HUES48 (cell line): ENCODE results near the gene CTSK.

Source experiments
- H3K27ac ChIP-seq: one replicate; pipeline ENCODE4 v1.7.0; 2013; ENCODE audit warnings: low read depth, low read length, inconsistent platforms
- H3K27me3 ChIP-seq: 2 replicates; pipeline ENCODE4 v1.6.1; 2013; ENCODE audit warnings: mild to moderate bottlenecking, low read length; ENCODE audit not compliant: control insufficient read depth, insufficient read depth
- H3K36me3 ChIP-seq: 2 replicates; pipeline ENCODE4 v1.6.1; 2013; ENCODE audit warnings: low read length; ENCODE audit not compliant: control insufficient read depth, insufficient read depth
- H3K4me1 ChIP-seq: 2 replicates; pipeline ENCODE4 v1.6.1; 2013; ENCODE audit warnings: mild to moderate bottlenecking, low read length; ENCODE audit not compliant: control insufficient read depth, insufficient read depth
- H3K4me3 ChIP-seq: 2 replicates; pipeline ENCODE4 v1.5.1; 2013; ENCODE audit warnings: mild to moderate bottlenecking, low read depth, low read length
- H3K9ac ChIP-seq: 2 replicates; pipeline ENCODE4 v1.6.1; 2013; ENCODE audit warnings: mild to moderate bottlenecking, low read depth, low read length, moderate library complexity
- H3K9me3 ChIP-seq: 2 replicates; pipeline ENCODE4 v1.6.1; 2013; ENCODE audit warnings: low read length; ENCODE audit not compliant: control insufficient read depth, insufficient read depth

The CTSK gene

GRCh38 chr1:150832597-150832996, 24.5 kb upstream of the CTSK start:
- no peaks in the 10 kb centered on the region for H3K4me1 ChIP-seq
- H3K9me3 ChIP-seq = no peaks in the 10 kb centered on the region
- no peak overlapping the region for H3K27ac ChIP-seq
- no peaks in the 10 kb centered on the region for H3K27me3 ChIP-seq
- no peak overlapping the region for H3K9ac ChIP-seq
- H3K4me3 ChIP-seq = no peak overlapping the region
- H3K36me3 ChIP-seq = peaks cover 83% of the 10 kb centered on the region

- Histone ChIP-seq H3K9ac (no peak overlapping the region), H3K36me3 (peaks cover 76% of the 10 kb centered on the region), H3K4me3 (no peak overlapping the region), H3K27ac (no peak overlapping the region), H3K27me3 (no peaks in the 10 kb centered on the region), H3K9me3 (no peaks in the 10 kb centered on the region), H3K4me1 (no peaks in the 10 kb centered on the region)
Observed at GRCh38 chr1:150829751-150830150, 21.7 kb upstream of the CTSK start.

- no peaks in the 10 kb centered on the region for H3K27me3 ChIP-seq
- H3K9me3 ChIP-seq = no peaks in the 10 kb centered on the region
- no peak overlapping the region for H3K4me3 ChIP-seq
- no peaks in the 10 kb centered on the region for H3K4me1 ChIP-seq
- no peak overlapping the region for H3K9ac ChIP-seq
- peaks cover 65% of the 10 kb centered on the region for H3K36me3 ChIP-seq
- no peak overlapping the region for H3K27ac ChIP-seq
Observed at GRCh38 chr1:150826299-150826698, 18.2 kb upstream of the CTSK start.

- no peaks in the 10 kb centered on the region for H3K9me3 ChIP-seq
- H3K4me1 ChIP-seq = no peaks in the 10 kb centered on the region
- H3K9ac ChIP-seq = no peak overlapping the region
- H3K27ac ChIP-seq = no peak overlapping the region
- no peaks in the 10 kb centered on the region for H3K27me3 ChIP-seq
- peaks cover 60% of the 10 kb centered on the region for H3K36me3 ChIP-seq
- no peak overlapping the region for H3K4me3 ChIP-seq
Observed at GRCh38 chr1:150820730-150821512, 12.9 kb upstream of the CTSK start.

GRCh38 chr1:150815871-150816270, 7.8 kb upstream of the CTSK start:
- Histone ChIP-seq H3K27ac (no peak overlapping the region), H3K4me3 (no peak overlapping the region), H3K36me3 (peaks cover 75% of the 10 kb centered on the region), H3K9ac (no peak overlapping the region), H3K4me1 (no peaks in the 10 kb centered on the region), H3K27me3 (no peaks in the 10 kb centered on the region), H3K9me3 (no peaks in the 10 kb centered on the region)

- H3K27ac ChIP-seq = no peak overlapping the region
Observed at GRCh38 chr1:150813028-150813707, 5.1 kb upstream of the CTSK start.

GRCh38 chr1:150810958-150811659, 3.0 kb upstream of the CTSK start:
- Histone ChIP-seq H3K9ac (no peak overlapping the region), H3K27me3 (no peaks in the 10 kb centered on the region), H3K4me3 (no peak overlapping the region), H3K4me1 (peaks cover 26% of the 10 kb centered on the region), H3K9me3 (no peaks in the 10 kb centered on the region), H3K36me3 (peaks cover 49% of the 10 kb centered on the region), H3K27ac (no peak overlapping the region)

More at GRCh38 chr1:150813028-150813707, 5.1 kb upstream of the CTSK start:
- Histone ChIP-seq H3K9ac (no peak overlapping the region), H3K4me1 (peaks cover 7% of the 10 kb centered on the region; the same call in 1 of the 2 replicates), H3K36me3 (peaks cover 69% of the 10 kb centered on the region), H3K4me3 (no peak overlapping the region), H3K9me3 (no peaks in the 10 kb centered on the region), H3K27me3 (no peaks in the 10 kb centered on the region)

- no peak overlapping the region for H3K27ac ChIP-seq
- no peaks in the 10 kb centered on the region for H3K27me3 ChIP-seq
- H3K9ac ChIP-seq = no peak overlapping the region
- H3K9me3 ChIP-seq = no peaks in the 10 kb centered on the region
- H3K4me3 ChIP-seq = no peak overlapping the region
- peaks cover 26% of the 10 kb centered on the region for H3K4me1 ChIP-seq
- H3K36me3 ChIP-seq = peaks cover 40% of the 10 kb centered on the region
Observed at GRCh38 chr1:150809651-150810050, 1.6 kb upstream of the CTSK start.

- Histone ChIP-seq H3K36me3 (peaks cover 33% of the 10 kb centered on the region), H3K9me3 (no peaks in the 10 kb centered on the region), H3K27ac (no peak overlapping the region)
Observed at GRCh38 chr1:150808846-150809245, 786 bp upstream of the CTSK start.

GRCh38 chr1:150807249-150808023, 624 bp downstream of the CTSK start:
- H3K27me3 ChIP-seq = no peaks in the 10 kb centered on the region
- H3K4me1 ChIP-seq = peaks cover 26% of the 10 kb centered on the region
- no peaks in the 10 kb centered on the region for H3K9me3 ChIP-seq
- peaks cover 20% of the 10 kb centered on the region for H3K36me3 ChIP-seq
- H3K4me3 ChIP-seq = no peak overlapping the region
- H3K27ac ChIP-seq = peak overlapping the region; percentile 36
- no peak overlapping the region for H3K9ac ChIP-seq

More at GRCh38 chr1:150808846-150809245, 786 bp upstream of the CTSK start:
- no peak overlapping the region for H3K4me3 ChIP-seq
- H3K9ac ChIP-seq = no peak overlapping the region
- peaks cover 26% of the 10 kb centered on the region for H3K4me1 ChIP-seq
- H3K27me3 ChIP-seq = no peaks in the 10 kb centered on the region
